Activated B cell treated with CpG ODN at 0.5 μM for 24 hours (primary cell): ENCODE results near the gene MCRIP1. TPM values are rescaled to one million over a fixed set of nuclear protein-coding genes. Genes with fewer than 3 reads are reported as not detected.
A peak's percentile ranks its signal among the peaks of the same experiment; 100 is the strongest.

Experiments used
- ATAC-seq: fragments of 200-7000 bp; cut with Tn5 transposase; one replicate; pipeline ENCODE4 v1.10.0; 2021; ENCODE audit warnings: low read depth, mild to moderate bottlenecking, moderate library complexity
- CTCF ChIA-PET: fragments of 350-600 bp; sonication (Branson Sonifier 250); formaldehyde crosslinking; loops from one replicate; lab custom pipeline; 2021; ENCODE audit warnings: antibody characterized with exemption; lab: Charles Lee
- POLR2A ChIA-PET: fragments of 350-600 bp; sonication (Branson Sonifier 250); formaldehyde crosslinking; loops from one replicate; lab custom pipeline; 2021; ENCODE audit warnings: antibody characterized with exemption; lab: Charles Lee
- DNase-seq: peaks from one replicate; pipeline ENCODE4 v3.0.0; 2022
- H3K27ac Mint-ChIP-seq: one replicate; pipeline ENCODE4 v1.8.0; 2020; ENCODE audit warnings: mixed read lengths
- H3K27me3 Mint-ChIP-seq: one replicate; pipeline ENCODE4 v1.8.0; 2021; ENCODE audit warnings: mixed read lengths
- H3K36me3 Mint-ChIP-seq: one replicate; pipeline ENCODE4 v1.8.0; 2021; ENCODE audit warnings: low read depth, mixed read lengths
- H3K4me1 Mint-ChIP-seq: one replicate; pipeline ENCODE4 v1.8.0; 2021; ENCODE audit warnings: mixed read lengths
- H3K4me3 Mint-ChIP-seq: one replicate; pipeline ENCODE4 v1.8.0; 2020; ENCODE audit warnings: mild to moderate bottlenecking, mixed read lengths
- H3K9me3 Mint-ChIP-seq: one replicate; pipeline ENCODE4 v1.8.0; 2020; ENCODE audit warnings: mixed read lengths
- CTCF ChIP-seq: fragments of 200-600 bp; IDR thresholded peaks from one replicate; pipeline ENCODE4 v1.8.0; 2022; ENCODE audit warnings: antibody characterized with exemption, mild to moderate bottlenecking
- intact Hi-C: fragments of 100-400 bp; cut with micrococcal nuclease; formaldehyde crosslinking; loops from one replicate; pipeline ENCODE4 v1.15.1; 2024
- total RNA-seq: library from RNA; stranded (reverse); gene quantifications from 2 replicates; pipeline ENCODE4 v1.2.3, GENCODE V29; 2022

The MCRIP1 gene
- total RNA-seq, 1 donor from 2014 or later = 75.0 TPM

DNA sequence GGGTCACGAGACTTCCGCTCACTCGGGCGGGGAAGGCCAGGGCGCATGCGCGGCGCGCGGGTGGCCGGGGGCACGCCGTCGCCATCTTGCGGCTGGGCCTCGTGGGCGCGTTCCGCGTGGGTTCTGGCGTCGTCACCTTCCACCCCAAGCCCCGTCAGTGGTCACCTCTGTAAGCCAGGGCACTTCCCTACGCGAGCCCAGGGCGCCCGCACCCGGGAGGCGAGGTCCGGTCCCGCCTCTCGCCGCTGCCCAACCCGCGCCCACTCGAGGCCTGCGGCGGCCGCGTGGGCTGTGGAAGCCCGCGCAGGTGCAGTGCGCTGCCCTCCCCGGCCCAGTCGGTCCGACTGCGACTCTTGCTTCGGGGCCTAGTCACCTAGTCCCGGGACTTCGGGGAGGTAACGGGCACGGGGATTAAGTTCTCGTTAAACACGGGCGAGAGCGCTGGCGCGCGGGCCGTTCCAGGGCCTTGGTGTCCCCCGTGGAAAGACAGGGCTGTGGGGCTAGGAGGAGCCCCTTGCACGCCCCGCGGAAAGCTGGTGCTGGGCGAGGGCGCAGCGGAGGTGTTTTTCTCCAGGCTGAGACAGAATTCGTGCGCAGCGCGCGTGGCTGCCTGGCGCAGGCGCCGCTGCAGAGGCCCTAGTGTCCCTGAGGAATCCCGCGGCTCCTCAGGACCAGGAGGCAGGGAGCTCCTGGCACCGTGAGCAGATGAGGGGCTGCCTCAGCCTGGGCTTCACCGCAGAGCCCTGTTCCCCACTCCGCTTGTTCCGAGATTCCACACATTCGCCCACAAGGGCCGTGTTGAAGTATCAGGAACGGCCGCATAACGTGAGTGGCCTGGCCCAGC is 38.5 kb upstream of the MCRIP1 start:
- CTCF ChIA-PET = no interaction called here
- peak overlapping the region; percentile 93 for H3K27ac Mint-ChIP-seq
- H3K27me3 Mint-ChIP-seq = no peaks in the 10 kb centered on the region
- H3K4me1 Mint-ChIP-seq = peaks cover 39% of the 10 kb centered on the region
- peak overlapping the region; percentile 87 for H3K4me3 Mint-ChIP-seq
- TF ChIP-seq CTCF = no peak
- DNase-seq (peak; percentile 96), ATAC-seq (peak; percentile 18)
- peaks cover 28% of the 10 kb centered on the region for H3K36me3 Mint-ChIP-seq
- H3K9me3 Mint-ChIP-seq = no peaks in the 10 kb centered on the region
- POLR2A ChIA-PET = interaction anchor here (0.5 to 5.7 kb wide), 16 partner anchors 9 to 551 kb away, joined by 3 to 77 read pairs (median 4); partner anchors contain the start of genes ARL16, FAAP100, HGS and MAFG
- intact Hi-C loops = loop anchor here (1.0 to 5.0 kb wide), 5 partner anchors 10 to 151 kb away; partner anchors contain the start of genes ALYREF, ANAPC11, CENPX and LRRC45

GRCh38 chr17:81870981-81871386 is 37.9 kb upstream of the MCRIP1 start, which contains the start of gene ARHGDIA:
Gene ARHGDIA, minus strand, starts transcription at chr17:81871337. Its CDS starts 1,407 bp downstream, at chr17:81869930.
- Mint-ChIP-seq H3K9me3 (no peaks in the 10 kb centered on the region), H3K4me3 (peak within 1 kb of the TSS; percentile 87), H3K36me3 (peaks cover 28% of the 10 kb centered on the region), H3K27me3 (no peaks in the 10 kb centered on the region), H3K27ac (peak within 1 kb of the TSS; percentile 93), H3K4me1 (peaks cover 39% of the 10 kb centered on the region)
- intact Hi-C loops = loop anchor here (1.0 to 5.0 kb wide), 4 partner anchors 10 to 151 kb away; partner anchors contain the start of genes CENPX, LRRC45, MAFG and SIRT7
- ChIA-PET CTCF (interaction anchor here (1.1 kb wide), 1 partner anchor 235 kb away, joined by 3 read pairs; the partner anchor contains the start of gene NPLOC4), POLR2A (interaction anchor here (0.5 to 5.7 kb wide), 12 partner anchors 10 to 551 kb away, joined by 3 to 77 read pairs (median 7); partner anchors contain the start of genes ARL16, FAAP100, HGS and MAFG)
- ATAC-seq (peak; percentile 59), DNase-seq (no peak)
- TF ChIP-seq CTCF = no peak

DNA sequence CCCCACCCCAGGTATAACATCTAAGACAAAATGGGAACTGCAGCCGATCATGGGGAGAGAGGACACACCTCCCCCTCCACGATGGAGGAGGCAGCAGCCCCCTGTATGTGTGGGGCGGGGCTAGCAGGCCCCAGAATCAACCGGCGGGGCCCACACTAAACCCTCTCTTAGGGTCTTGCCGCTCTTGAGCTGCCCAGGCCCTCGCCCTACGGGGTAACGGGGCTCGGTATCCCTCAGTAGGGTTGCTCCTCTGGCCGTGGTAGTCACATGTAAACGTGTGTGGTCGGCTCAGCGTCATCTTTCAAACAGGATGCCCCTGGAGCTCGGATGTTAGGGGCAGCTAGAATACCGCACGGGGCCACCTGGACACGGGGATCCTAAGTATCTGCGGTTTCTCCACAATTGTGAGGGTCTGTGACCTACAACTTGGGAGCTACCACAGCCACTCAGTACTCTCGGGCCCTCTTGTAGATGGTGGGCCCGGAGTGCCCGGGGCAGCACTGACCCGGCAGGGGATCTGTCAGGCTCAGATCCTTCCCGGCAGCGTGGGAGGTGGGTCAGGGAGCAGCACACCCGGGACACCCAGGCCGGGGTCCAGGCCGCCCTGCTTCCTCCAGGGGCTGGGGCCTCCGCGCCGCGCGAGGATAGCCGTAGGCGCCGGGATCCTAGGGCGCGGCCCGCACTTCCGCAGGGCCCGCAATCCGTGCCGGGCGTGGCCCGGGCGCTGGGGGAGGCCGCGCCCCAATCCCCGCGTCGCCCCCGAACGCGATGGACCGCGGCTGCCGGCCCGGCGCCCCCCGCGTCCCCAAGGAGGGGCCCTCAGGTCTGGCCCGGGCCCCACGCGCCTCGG is 37.3 kb upstream of the MCRIP1 start:
- peaks cover 39% of the 10 kb centered on the region for H3K4me1 Mint-ChIP-seq

More for the DNA sequence above, 37.3 kb upstream of the MCRIP1 start:
- no peak for TF ChIP-seq CTCF
- Mint-ChIP-seq H3K4me3 (peak overlapping the region; percentile 86), H3K9me3 (no peaks in the 10 kb centered on the region), H3K27me3 (no peaks in the 10 kb centered on the region), H3K27ac (peak overlapping the region; percentile 85), H3K36me3 (peaks cover 28% of the 10 kb centered on the region)
- ATAC-seq = peak; percentile 32
- intact Hi-C loops = loop anchor here (2.0 to 5.0 kb wide), 2 partner anchors 48 to 152 kb away; partner anchors contain the start of genes CENPX, LRRC45 and SIRT7
- ChIA-PET CTCF (interaction anchor here (1.1 to 1.8 kb wide), 5 partner anchors 47 to 234 kb away, joined by 3 to 10 read pairs (median 4); partner anchors contain the start of genes MAFG and NPLOC4), POLR2A (interaction anchor here (0.5 to 5.7 kb wide), 20 partner anchors 10 to 552 kb away, joined by 3 to 77 read pairs (median 6); partner anchors contain the start of genes ARL16, DCXR, FAAP100 and HGS)
- DNase-seq = peak; percentile 48
